ENCODE measurements around the gene GZMM. TPM values are rescaled to one million over a fixed set of nuclear protein-coding genes. Genes with fewer than 3 reads are reported as not detected.

The GZMM gene
- total and polyA plus RNA-seq, 2 of the 13 experiments (the other 11 are each of a cell fraction or from before 2014, with no cell fraction given), result 0.07 TPM; not detected in 1

- TF ChIP-seq ZUFSP (CRISPR knock-in tag; IDR thresholded peaks at IDR 0.05; ENCODE audit: borderline replicate concordance) (0 out of 2 replicates have a peak, but pooled peaks have one; percentile 31), PHF8 (CRISPR knock-in tag; IDR thresholded peaks at IDR 0.05) (peak; percentile 45; the same call in 1 of the 2 replicates), HDAC6 (IDR thresholded peaks at IDR 0.05; ENCODE audit: low read depth, low read length) (0 out of 2 replicates have a peak, but pooled peaks have one; percentile 32), RBFOX2 (IDR thresholded peaks at IDR 0.05; ENCODE audit: low read depth, low read length) (peak; percentile 50), ZNF691 (CRISPR knock-in tag; IDR thresholded peaks at IDR 0.05; ENCODE audit: borderline replicate concordance, low read depth) (0 out of 2 replicates have a peak, but pooled peaks have one; percentile 34), DPF2 (CRISPR knock-in tag; IDR thresholded peaks at IDR 0.05; ENCODE audit: borderline replicate concordance, low read depth) (no peak), AGO1 (IDR thresholded peaks at IDR 0.05; ENCODE audit: low read depth, low read length, poor library complexity, severe bottlenecking) (peak; percentile 69), ETV6 (CRISPR knock-in tag; conservative IDR thresholded peaks at IDR 0.05) (no peak), ZNF501 (CRISPR knock-in tag; IDR thresholded peaks at IDR 0.05) (peak; percentile 37; the same call in 1 of the 2 replicates), ATF7-NPFF (CRISPR knock-in tag; IDR thresholded peaks at IDR 0.05; ENCODE audit: low read depth) (0 out of 2 replicates have a peak, but pooled peaks have one; percentile 39), RXRA (CRISPR knock-in tag; IDR thresholded peaks at IDR 0.05) (0 out of 2 replicates have a peak, but pooled peaks have one; percentile 8), CREBL2 (CRISPR knock-in tag; IDR thresholded peaks at IDR 0.05; ENCODE audit: borderline replicate concordance) (0 out of 2 replicates have a peak, but pooled peaks have one; percentile 20), CHD2 (IDR thresholded peaks at IDR 0.05; ENCODE audit: low read depth, low read length) (peak; percentile 71), FOXO1 (CRISPR knock-in tag; IDR thresholded peaks at IDR 0.05) (0 out of 2 replicates have a peak, but pooled peaks have one; percentile 16), ZNF879 (CRISPR knock-in tag; IDR thresholded peaks at IDR 0.05) (0 out of 2 replicates have a peak, but pooled peaks have one; percentile 57), ZNF20 (CRISPR knock-in tag; IDR thresholded peaks at IDR 0.05) (peak; percentile 79; the same call in 1 of the 2 replicates)
- TF ChIP-seq, protein P1, sequence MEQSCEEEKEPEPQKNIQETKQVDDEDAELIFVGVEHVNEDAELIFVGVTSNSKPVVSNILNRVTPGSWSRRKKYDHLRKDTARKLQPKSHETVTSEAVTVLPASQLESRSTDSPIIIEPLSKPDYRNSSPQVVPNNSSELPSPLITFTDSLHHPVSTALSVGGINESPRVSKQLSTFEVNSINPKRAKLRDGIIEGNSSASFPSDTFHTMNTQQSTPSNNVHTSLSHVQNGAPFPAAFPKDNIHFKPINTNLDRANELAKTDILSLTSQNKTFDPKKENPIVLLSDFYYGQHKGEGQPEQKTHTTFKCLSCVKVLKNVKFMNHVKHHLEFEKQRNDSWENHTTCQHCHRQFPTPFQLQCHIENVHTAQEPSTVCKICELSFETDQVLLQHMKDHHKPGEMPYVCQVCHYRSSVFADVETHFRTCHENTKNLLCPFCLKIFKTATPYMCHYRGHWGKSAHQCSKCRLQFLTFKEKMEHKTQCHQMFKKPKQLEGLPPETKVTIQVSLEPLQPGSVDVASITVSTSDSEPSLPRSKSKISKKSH (CRISPR knock-in tag; IDR thresholded peaks at IDR 0.05; ENCODE audit: borderline replicate concordance), result peak; percentile 29; the same call in 1 of the 2 replicates
- TF ChIP-seq, protein P2, sequence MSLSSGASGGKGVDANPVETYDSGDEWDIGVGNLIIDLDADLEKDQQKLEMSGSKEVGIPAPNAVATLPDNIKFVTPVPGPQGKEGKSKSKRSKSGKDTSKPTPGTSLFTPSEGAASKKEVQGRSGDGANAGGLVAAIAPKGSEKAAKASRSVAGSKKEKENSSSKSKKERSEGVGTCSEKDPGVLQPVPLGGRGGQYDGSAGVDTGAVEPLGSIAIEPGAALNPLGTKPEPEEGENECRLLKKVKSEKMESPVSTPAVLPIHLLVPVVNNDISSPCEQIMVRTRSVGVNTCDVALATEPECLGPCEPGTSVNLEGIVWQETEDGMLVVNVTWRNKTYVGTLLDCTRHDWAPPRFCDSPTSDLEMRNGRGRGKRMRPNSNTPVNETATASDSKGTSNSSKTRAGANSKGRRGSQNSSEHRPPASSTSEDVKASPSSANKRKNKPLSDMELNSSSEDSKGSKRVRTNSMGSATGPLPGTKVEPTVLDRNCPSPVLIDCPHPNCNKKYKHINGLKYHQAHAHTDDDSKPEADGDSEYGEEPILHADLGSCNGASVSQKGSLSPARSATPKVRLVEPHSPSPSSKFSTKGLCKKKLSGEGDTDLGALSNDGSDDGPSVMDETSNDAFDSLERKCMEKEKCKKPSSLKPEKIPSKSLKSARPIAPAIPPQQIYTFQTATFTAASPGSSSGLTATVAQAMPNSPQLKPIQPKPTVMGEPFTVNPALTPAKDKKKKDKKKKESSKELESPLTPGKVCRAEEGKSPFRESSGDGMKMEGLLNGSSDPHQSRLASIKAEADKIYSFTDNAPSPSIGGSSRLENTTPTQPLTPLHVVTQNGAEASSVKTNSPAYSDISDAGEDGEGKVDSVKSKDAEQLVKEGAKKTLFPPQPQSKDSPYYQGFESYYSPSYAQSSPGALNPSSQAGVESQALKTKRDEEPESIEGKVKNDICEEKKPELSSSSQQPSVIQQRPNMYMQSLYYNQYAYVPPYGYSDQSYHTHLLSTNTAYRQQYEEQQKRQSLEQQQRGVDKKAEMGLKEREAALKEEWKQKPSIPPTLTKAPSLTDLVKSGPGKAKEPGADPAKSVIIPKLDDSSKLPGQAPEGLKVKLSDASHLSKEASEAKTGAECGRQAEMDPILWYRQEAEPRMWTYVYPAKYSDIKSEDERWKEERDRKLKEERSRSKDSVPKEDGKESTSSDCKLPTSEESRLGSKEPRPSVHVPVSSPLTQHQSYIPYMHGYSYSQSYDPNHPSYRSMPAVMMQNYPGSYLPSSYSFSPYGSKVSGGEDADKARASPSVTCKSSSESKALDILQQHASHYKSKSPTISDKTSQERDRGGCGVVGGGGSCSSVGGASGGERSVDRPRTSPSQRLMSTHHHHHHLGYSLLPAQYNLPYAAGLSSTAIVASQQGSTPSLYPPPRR (CRISPR knock-in tag; IDR thresholded peaks at IDR 0.05; ENCODE audit: borderline replicate concordance), result no peak
These were observed 29.1 kb downstream of the GZMM start (continued) for GRCh38 chr19:572743-573518.

Measured in HepG2 (cell line).